OCI-LY1 (cell line): ENCODE results near the gene HTR4.

Experiments used
- H2AFZ ChIP-seq: fragments of 200-600 bp; sonication (generic), shearing (Covaris generic); 2 replicates; pipeline ENCODE4 v1.6.0; 2014; ENCODE audit warnings: antibody characterized with exemption, mild to moderate bottlenecking, low read length
- H3F3A ChIP-seq: fragments of 200-600 bp; sonication (generic), shearing (Covaris generic); 2 replicates; pipeline ENCODE4 v1.6.0; 2014; ENCODE audit warnings: mild to moderate bottlenecking, antibody characterized with exemption, low read length, moderate library complexity; ENCODE audit not compliant: insufficient read depth
- H3K27ac ChIP-seq: fragments of 200-600 bp; sonication (generic); 2 replicates; pipeline ENCODE4 v1.5.1; 2014; ENCODE audit warnings: low read length, mixed run types, mild to moderate bottlenecking, low read depth; ENCODE audit not compliant: poor library complexity, severe bottlenecking
- H3K27me3 ChIP-seq: fragments of 200-600 bp; sonication (generic); 2 replicates; pipeline ENCODE4 v1.6.0; 2014; ENCODE audit warnings: antibody characterized with exemption, mild to moderate bottlenecking, low read length, moderate library complexity; ENCODE audit not compliant: insufficient read depth
- H3K36me3 ChIP-seq: fragments of 200-600 bp; sonication (generic); 2 replicates; pipeline ENCODE4 v1.6.1; 2014; ENCODE audit warnings: mild to moderate bottlenecking, antibody characterized with exemption, low read length, moderate library complexity, mixed read lengths; ENCODE audit not compliant: insufficient read depth
- H3K4me1 ChIP-seq: fragments of 200-600 bp; sonication (generic); 2 replicates; pipeline ENCODE4 v1.5.1; 2014; ENCODE audit warnings: mild to moderate bottlenecking, low read length, moderate library complexity; ENCODE audit not compliant: insufficient read depth, severe bottlenecking
- H3K4me2 ChIP-seq: fragments of 200-600 bp; sonication (generic), shearing (Covaris generic); 2 replicates; pipeline ENCODE4 v1.6.1; 2014; ENCODE audit warnings: low read length
- H3K4me3 ChIP-seq: fragments of 200-600 bp; sonication (generic); 2 replicates; pipeline ENCODE4 v1.5.1; 2014; ENCODE audit warnings: low read length, low read depth, mild to moderate bottlenecking, mixed read lengths; ENCODE audit not compliant: poor library complexity, severe bottlenecking
- H3K79me2 ChIP-seq: fragments of 200-600 bp; shearing (Covaris generic); 2 replicates; pipeline ENCODE4 v1.6.1; 2016; ENCODE audit warnings: mixed run types, low read length, mixed read lengths; ENCODE audit not compliant: insufficient read depth
- H3K9ac ChIP-seq: fragments of 200-600 bp; sonication (generic), shearing (Covaris generic); 2 replicates; pipeline ENCODE4 v1.6.1; 2014; ENCODE audit warnings: mild to moderate bottlenecking, low read length, mixed read lengths
- H3K9me2 ChIP-seq: fragments of 200-600 bp; sonication (generic), shearing (Covaris generic); 2 replicates; pipeline ENCODE4 v1.6.1; 2014; ENCODE audit warnings: low read depth, mild to moderate bottlenecking, low read length, mixed read lengths
- H3K9me3 ChIP-seq: fragments of 200-600 bp; shearing (Covaris generic); 2 replicates; pipeline ENCODE4 v1.6.1; 2014; ENCODE audit warnings: low read length, mixed read lengths
- H4K20me1 ChIP-seq: fragments of 200-600 bp; sonication (generic), shearing (Covaris generic); 2 replicates; pipeline ENCODE4 v1.6.0; 2016; ENCODE audit warnings: mild to moderate bottlenecking, low read length; ENCODE audit not compliant: insufficient read depth
- EZH2 ChIP-seq: fragments of 200-600 bp; sonication (generic), shearing (Covaris generic); IDR thresholded peaks from 2 replicates; pipeline ENCODE4 v1.8.0; 2017; ENCODE audit warnings: borderline replicate concordance, mixed run types, mild to moderate bottlenecking, antibody characterized with exemption, low read length, moderate library complexity, mixed read lengths
- TF ChIP-seq, protein P1 (sequence below): fragments of 200-600 bp; sonication (generic), shearing (Covaris generic); IDR thresholded peaks from 2 replicates; pipeline ENCODE4 v1.5.1; 2017; ENCODE audit warnings: mild to moderate bottlenecking, antibody characterized with exemption, low read length, moderate library complexity, mixed read lengths

Gene HTR4

DNA sequence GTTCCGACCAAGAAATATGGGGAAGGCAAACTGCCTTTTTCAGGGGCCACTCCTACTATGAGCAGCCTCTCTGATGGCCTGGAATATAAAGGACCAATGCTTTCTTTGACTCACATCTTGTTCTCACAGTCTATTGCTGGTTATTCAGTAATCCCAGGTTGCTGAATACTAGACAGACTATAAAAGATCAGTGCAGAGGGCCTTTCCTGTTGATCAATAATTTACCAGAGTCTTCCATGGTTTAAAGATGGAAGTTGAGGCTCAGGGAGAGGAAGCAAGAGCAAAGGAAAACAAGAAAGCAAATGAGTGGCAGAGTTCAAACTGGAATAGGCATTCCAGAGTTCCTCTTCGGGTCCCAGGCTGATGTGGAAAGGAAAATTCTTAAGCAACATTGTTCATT, 207.7 kb downstream of the HTR4 start:
- TF ChIP-seq, protein P1, sequence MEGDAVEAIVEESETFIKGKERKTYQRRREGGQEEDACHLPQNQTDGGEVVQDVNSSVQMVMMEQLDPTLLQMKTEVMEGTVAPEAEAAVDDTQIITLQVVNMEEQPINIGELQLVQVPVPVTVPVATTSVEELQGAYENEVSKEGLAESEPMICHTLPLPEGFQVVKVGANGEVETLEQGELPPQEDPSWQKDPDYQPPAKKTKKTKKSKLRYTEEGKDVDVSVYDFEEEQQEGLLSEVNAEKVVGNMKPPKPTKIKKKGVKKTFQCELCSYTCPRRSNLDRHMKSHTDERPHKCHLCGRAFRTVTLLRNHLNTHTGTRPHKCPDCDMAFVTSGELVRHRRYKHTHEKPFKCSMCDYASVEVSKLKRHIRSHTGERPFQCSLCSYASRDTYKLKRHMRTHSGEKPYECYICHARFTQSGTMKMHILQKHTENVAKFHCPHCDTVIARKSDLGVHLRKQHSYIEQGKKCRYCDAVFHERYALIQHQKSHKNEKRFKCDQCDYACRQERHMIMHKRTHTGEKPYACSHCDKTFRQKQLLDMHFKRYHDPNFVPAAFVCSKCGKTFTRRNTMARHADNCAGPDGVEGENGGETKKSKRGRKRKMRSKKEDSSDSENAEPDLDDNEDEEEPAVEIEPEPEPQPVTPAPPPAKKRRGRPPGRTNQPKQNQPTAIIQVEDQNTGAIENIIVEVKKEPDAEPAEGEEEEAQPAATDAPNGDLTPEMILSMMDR = no peak
- no peak for TF ChIP-seq EZH2
- no peaks in the 10 kb centered on the region for H3F3A ChIP-seq
- peaks cover 12% of the 10 kb centered on the region; the same call in 1 of the 2 replicates for H3K36me3 ChIP-seq
- H4K20me1 ChIP-seq = no peaks in the 10 kb centered on the region
- H3K4me3 ChIP-seq = no peak overlapping the region
- H2AFZ ChIP-seq = no peak overlapping the region
- H3K9me3 ChIP-seq = no peaks in the 10 kb centered on the region
- H3K79me2 ChIP-seq = no peaks in the 10 kb centered on the region
- no peak overlapping the region for H3K9ac ChIP-seq
- no peaks in the 10 kb centered on the region for H3K9me2 ChIP-seq
- no peaks in the 10 kb centered on the region for H3K27me3 ChIP-seq
- H3K4me2 ChIP-seq = no peak overlapping the region
- H3K4me1 ChIP-seq = no peaks in the 10 kb centered on the region
- H3K27ac ChIP-seq = no peak overlapping the region

DNA sequence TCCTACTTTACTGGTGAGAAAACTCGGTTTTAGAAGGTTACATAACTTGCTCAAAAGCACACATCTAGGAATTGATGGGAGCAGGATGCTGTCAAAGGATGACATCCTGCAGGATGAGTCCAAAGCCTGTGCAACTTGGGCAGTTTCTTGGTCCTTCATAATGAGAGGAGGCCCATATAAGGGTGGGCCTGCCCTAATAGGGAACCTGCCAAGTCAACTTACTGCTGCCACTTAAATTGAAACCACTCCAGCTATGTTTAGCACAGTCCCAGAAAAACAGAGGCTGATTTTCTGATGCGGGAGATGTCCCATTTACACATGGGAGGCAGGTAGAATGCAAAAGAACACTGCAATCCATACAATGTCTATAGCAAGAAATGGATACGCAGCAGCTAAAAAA, 208.7 kb downstream of the HTR4 start:
- Histone ChIP-seq H3K27ac (no peak overlapping the region), H3K4me3 (no peak overlapping the region), H3K79me2 (no peaks in the 10 kb centered on the region), H3K9me3 (no peaks in the 10 kb centered on the region), H3K9me2 (no peaks in the 10 kb centered on the region), H3K9ac (no peak overlapping the region), H4K20me1 (no peaks in the 10 kb centered on the region), H3K4me1 (no peaks in the 10 kb centered on the region), H3K4me2 (no peak overlapping the region), H3K27me3 (no peaks in the 10 kb centered on the region), H3F3A (no peaks in the 10 kb centered on the region), H3K36me3 (peaks cover 20% of the 10 kb centered on the region; the same call in 1 of the 2 replicates), H2AFZ (no peak overlapping the region)
- no peak for TF ChIP-seq EZH2
- TF ChIP-seq, protein P1 = no peak

DNA sequence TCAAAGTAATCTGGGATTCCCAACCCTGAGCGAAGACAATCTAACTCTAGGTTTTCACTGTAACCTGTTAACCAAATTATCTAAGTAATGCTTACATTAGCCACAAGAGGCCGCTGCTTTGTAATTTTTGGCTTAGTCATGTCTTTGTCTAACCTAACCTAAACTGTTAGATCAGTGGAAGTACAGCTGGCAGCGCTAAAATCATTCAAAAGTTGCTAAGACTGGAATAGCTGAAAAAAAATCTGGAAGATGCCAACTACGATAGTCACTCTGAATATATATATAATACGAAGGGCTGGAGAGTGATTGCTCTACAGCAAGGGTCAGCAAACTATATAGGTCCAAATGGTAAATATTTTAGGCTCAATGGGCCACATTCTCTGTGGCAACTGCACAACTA, 210.3 kb downstream of the HTR4 start:
- Histone ChIP-seq H3K79me2 (no peaks in the 10 kb centered on the region), H3K4me3 (no peak overlapping the region), H3K4me2 (no peak overlapping the region), H3K27ac (no peak overlapping the region), H3K9ac (no peak overlapping the region), H3F3A (no peaks in the 10 kb centered on the region), H3K27me3 (no peaks in the 10 kb centered on the region), H3K9me2 (no peaks in the 10 kb centered on the region), H3K9me3 (no peaks in the 10 kb centered on the region), H3K4me1 (no peaks in the 10 kb centered on the region), H2AFZ (no peak overlapping the region), H4K20me1 (no peaks in the 10 kb centered on the region), H3K36me3 (peaks cover 31% of the 10 kb centered on the region)
- no peak for TF ChIP-seq EZH2
- TF ChIP-seq, protein P1 = peak; percentile 71
